Heart left ventricle (tissue), 16 donors: ENCODE results near the gene RAD54L. TPM values are rescaled to one million over a fixed set of nuclear protein-coding genes. Genes with fewer than 3 reads are reported as not detected.
A peak's percentile ranks its signal among the peaks of the same experiment; 100 is the strongest.
"Not testable (repeated sequence)": the region's sequence is repeated elsewhere in the genome, so short reads cannot be mapped to it uniquely, and the experiment has no call there.

ENCODE experiments used
- ATAC-seq, 4 donors: fragments of 200-7000 bp; cut with Tn5 transposase; one replicate each; pipeline ENCODE4 v1.9.1; 2020 to 2022; ENCODE audit warnings: moderate library complexity in 4 of 4, mild to moderate bottlenecking in 3 of 4, moderate number of reproducible peaks in 1 of 4
- DNase-seq, 5 donors: peaks; one replicate each; pipeline ENCODE4 v3.0.0-alpha.2; 2020
- H3K27ac ChIP-seq, 12 donors: fragments of 200-600 bp; sonication (generic) in 4 of 12; one replicate each; pipeline versions ENCODE4 v1.5.0 to v1.8.0; 2016 to 2022; ENCODE audit warnings: mild to moderate bottlenecking in 2 of 12
- H3K27me3 ChIP-seq, 9 donors: fragments of 200-600 bp; sonication (generic) in 2 of 9; one replicate each; pipeline versions ENCODE4 v1.5.1 to v1.8.0; 2016 to 2022; ENCODE audit warnings: mild to moderate bottlenecking in 3 of 9
- H3K36me3 ChIP-seq, 9 donors: fragments of 200-600 bp; sonication (generic) in 2 of 9; one replicate each; pipeline versions ENCODE4 v1.5.0 to v1.8.0; 2018 to 2022; ENCODE audit warnings: mild to moderate bottlenecking in 2 of 9
- H3K4me1 ChIP-seq, 12 donors: fragments of 200-600 bp; sonication (generic) in 4 of 12; one replicate each; pipeline versions ENCODE4 v1.5.0 to v1.8.0; 2016 to 2022; ENCODE audit warnings: mild to moderate bottlenecking in 3 of 12
- H3K4me3 ChIP-seq, 12 donors: fragments of 200-600 bp; sonication (generic) in 4 of 12; one replicate each; pipeline versions ENCODE4 v1.5.0 to v1.8.0; 2017 to 2022; ENCODE audit warnings: mild to moderate bottlenecking in 9 of 12, moderate library complexity in 4 of 12
- H3K9me3 ChIP-seq, 12 donors: fragments of 200-600 bp; sonication (generic) in 4 of 12; one replicate each; pipeline versions ENCODE4 v1.5.0 to v1.8.0; 2016 to 2022; ENCODE audit warnings: mild to moderate bottlenecking in 1 of 12
- CTCF ChIP-seq, 12 donors: fragments of 200-600 bp; sonication (generic) in 4 of 12; IDR thresholded peaks; one replicate each; pipeline versions ENCODE4 v1.5.0 to v1.8.0; 2018 to 2022; ENCODE audit warnings: antibody characterized with exemption in 12 of 12, mild to moderate bottlenecking in 5 of 12
- POLR2A ChIP-seq, 2 donors: fragments of 450-650 bp; IDR thresholded peaks; one replicate each; pipeline ENCODE4 v1.6.1; 2017; ENCODE audit warnings: antibody characterized with exemption in 2 of 2, mild to moderate bottlenecking in 2 of 2, moderate library complexity in 2 of 2
- WGBS, 4 donors: extraction: QIAGEN DNeasy Blood & Tissue Kit in 2 of 4; methylation state at CpG; one replicate each; pipeline versions ENCODE4 v1.1.5 to v1.1.7; 2013 to 2018; 5-methylcytosine and 5-hydroxymethylcytosine counted together
- intact Hi-C, 10 donors: fragments of 100-400 bp; cut with DNase I; formaldehyde crosslinking; loops; one replicate each; pipeline versions ENCODE4 v1.11.1 to v1.14.2; 2022
- polyA plus RNA-seq, 2 donors: library from polyadenylated mRNA; stranded (reverse); fragments of 200-250 nt; gene quantifications; one replicate each; pipeline ENCODE4 v1.2.3, GENCODE V29; 2013
- total RNA-seq, 9 donors: library from RNA; depleted of rRNA in 2 of 9; stranded (reverse); fragments of >200 nt in 2 of 9; fragmentation: NEBNext Ultra II Directional in 3 of 9; extraction: Animal tissue kit (Norgen Biotek cat#: 25700) in 3 of 9; gene quantifications; one replicate each; pipeline versions ENCODE4 v1.1.0 to v1.2.4, GENCODE V29; 2016 to 2023
- donor health status: ischemic (EF 13 %, LVEDD 7.1; RV severe dilation, severe dysfunction).
- donor health status: healthy with polysubstance abuse.
- donor health status: DM: no; HTN: yes; CAD: no.
- donor health status: DM: no; HTN: no; CAD: no.
- donor health status: ischemic (EF 25% LVEDD 6.9; RV normal size, moderate dysfunction).
- donor health status: ischemic (EF 25% LVEDD 5.7; RV mildly dilated, moderate dysfunction).
- donor health status: healthy.
- donor health status: DM: yes; HTN: yes; CAD: no.
- donor health status: ischemic (EF 35%, LVEDD 5.7; RV mildly dilated, moderate dysfunction).
- donor health status: nonischemic (EF 11% LVEDD 7.7; RV severe dilation, severe dysfunction).
- donor health status: DM: yes; HTN: yes; CAD: no.
- donor health status: PGD.
- donor health status: ischemic (EF 29% LVEDD 5.4; RV normal size, mild dysfunction).
- donor health status: nonischemic (EF 23%, LVEDD 6.1; RV moderate dilation, normal function).

RAD54L gene
- total and polyA plus RNA-seq, 11 donors: 0.30 to 4.0 (median 0.72) TPM; not detected in 1

- Histone ChIP-seq H3K27ac (no peak overlapping the region), H3K36me3 (peaks cover 0 to 18% (median 0%) of the 10 kb centered on the region in 9 donors), H3K9me3 (no peaks in the 10 kb centered on the region), H3K27me3 (no peaks in the 10 kb centered on the region), H3K4me3 (no peak overlapping the region), H3K4me1 (peaks cover 0 to 25% (median 0%) of the 10 kb centered on the region in 12 donors)
- TF ChIP-seq POLR2A (IDR thresholded peaks at IDR 0.05) (no peak), CTCF (IDR thresholded peaks at IDR 0.05) (peak; percentile 79 to 95 (median 90))
- DNase-seq: peak; percentile 55 to 79 (median 62)
- 6 to 19% (median 13%) methylated on average over 6 of the region's 6 CpGs for WGBS, 4 donors
- peak; percentile 72 to 91 (median 84) for ATAC-seq
- intact Hi-C loops: loop anchor here in 6 of 10 donors (2.0 to 5.0 kb wide), 2 partner anchors 186 to 187 kb away; no protein-coding TSS in a partner anchor
These were observed 24.1 kb upstream of the RAD54L start for GRCh38 chr1:46223472-46223943.

GRCh38 chr1:46224966-46225365 is 22.6 kb upstream of the RAD54L start:
- Histone ChIP-seq H3K27me3 (no peaks in the 10 kb centered on the region), H3K4me3 (no peak overlapping the region), H3K4me1 (peaks cover 0 to 25% (median 0%) of the 10 kb centered on the region in 12 donors), H3K27ac (no peak overlapping the region), H3K36me3 (peaks cover 0 to 13% (median 0%) of the 10 kb centered on the region in 9 donors), H3K9me3 (no peaks in the 10 kb centered on the region)
- no peak for ATAC-seq
- no peak for DNase-seq
- intact Hi-C loops: loop anchor here in 4 of 10 donors (5.0 kb wide), 1 partner anchor 188 kb away; no protein-coding TSS in a partner anchor
- 79 to 93% (median 87%) methylated on average over 4 of the region's 4 CpGs for WGBS, 4 donors
- TF ChIP-seq CTCF (IDR thresholded peaks at IDR 0.05): no peak
- no peak for TF ChIP-seq POLR2A (IDR thresholded peaks at IDR 0.05)

GRCh38 chr1:46231231-46231630 is 16.3 kb upstream of the RAD54L start:
- H3K4me3 ChIP-seq, DNase-seq, H3K9me3 ChIP-seq, H3K4me1 ChIP-seq, H3K36me3 ChIP-seq, H3K27me3 ChIP-seq, intact Hi-C loops, H3K27ac ChIP-seq, ATAC-seq: not testable (repeated sequence)
- 94 to 99% (median 98%) methylated on average over 3 of the region's 3 CpGs for WGBS, 4 donors

GRCh38 chr1:46236882-46237281 is 10.7 kb upstream of the RAD54L start:
- no peak overlapping the region for H3K4me3 ChIP-seq
- no peaks in the 10 kb centered on the region for H3K27me3 ChIP-seq
- ATAC-seq (no peak), DNase-seq (no peak)
- intact Hi-C loops: no loop called here
- TF ChIP-seq CTCF (IDR thresholded peaks at IDR 0.05) (no peak), POLR2A (IDR thresholded peaks at IDR 0.05) (no peak)
- WGBS, 4 donors: 90 to 93% (median 92%) methylated on average over 4 of the region's 4 CpGs
- H3K36me3 ChIP-seq: no peaks in the 10 kb centered on the region
- H3K27ac ChIP-seq: no peak overlapping the region
- H3K9me3 ChIP-seq: peaks cover 0 to 12% (median 3%) of the 10 kb centered on the region in 12 donors
- H3K4me1 ChIP-seq: no peaks in the 10 kb centered on the region

GRCh38 chr1:46238865-46239264 is 8.7 kb upstream of the RAD54L start:
- ATAC-seq, H3K4me3 ChIP-seq, DNase-seq, H3K27me3 ChIP-seq, H3K36me3 ChIP-seq, H3K27ac ChIP-seq, intact Hi-C loops, H3K4me1 ChIP-seq: not testable (repeated sequence)
- H3K9me3 ChIP-seq: peaks cover 0 to 12% (median 3%) of the 10 kb centered on the region in 12 donors
- 58 to 74% (median 70%) methylated on average over 1 of the region's 1 CpG for WGBS, 4 donors

GRCh38 chr1:46241733-46242132 is 5.8 kb upstream of the RAD54L start:
- not testable (repeated sequence) for H3K27ac ChIP-seq, H3K27me3 ChIP-seq, DNase-seq, H3K4me3 ChIP-seq, H3K36me3 ChIP-seq, H3K4me1 ChIP-seq, H3K9me3 ChIP-seq, ATAC-seq
- WGBS, 4 donors: 87 to 93% methylated on average over 11 of the region's 38 CpGs; no CpG with 5 or more reads in 2 of the 4 donors
- intact Hi-C loops: loop anchor here in 1 of 10 donors (10.0 kb wide), 1 partner anchor 63 kb away; the partner anchor contains the start of genes LRRC41 and UQCRH
